Colonic mucosa (tissue), 4 donors: Measurements from ENCODE around the gene TXNDC17. TPM values are rescaled to one million over a fixed set of nuclear protein-coding genes. Genes with fewer than 3 reads are reported as not detected.
"Not testable (repeated sequence)": the region's sequence is repeated elsewhere in the genome, so short reads cannot be mapped to it uniquely, and the experiment has no call there.

ENCODE experiments used
- DNase-seq: peaks from one replicate; pipeline ENCODE4 v3.0.0-alpha.2; 2020
- H3K27ac ChIP-seq: fragments of 200-600 bp; one replicate; pipeline ENCODE4 v1.8.0; 2021
- H3K27me3 ChIP-seq: fragments of 200-600 bp; one replicate; pipeline ENCODE4 v1.8.0; 2021
- H3K36me3 ChIP-seq: fragments of 200-600 bp; one replicate; pipeline ENCODE4 v1.8.0; 2021
- H3K4me1 ChIP-seq: fragments of 200-600 bp; one replicate; pipeline ENCODE4 v1.8.0; 2021; ENCODE audit warnings: mild to moderate bottlenecking
- H3K4me3 ChIP-seq: fragments of 200-600 bp; one replicate; pipeline ENCODE4 v1.8.0; 2021
- H3K9ac ChIP-seq, 2 donors: one replicate each; pipeline ENCODE4 v1.7.0; 2013; ENCODE audit warnings: control low read depth in 2 of 2, low read depth in 2 of 2, low read length in 2 of 2
- H3K9me3 ChIP-seq: fragments of 200-600 bp; one replicate; pipeline ENCODE4 v1.8.0; 2021
- intact Hi-C: fragments of 100-400 bp; cut with DNase I; formaldehyde crosslinking; loops from one replicate; pipeline ENCODE4 v1.14.1; 2022
- microRNA-seq: library from miRNA; unstranded; fragments of <30 nt; microRNA quantifications from one replicate; pipeline ENCODE4, GENCODE V29; 2019
- total RNA-seq, 2 donors: library from RNA; stranded (reverse); fragmentation: NEBNext Ultra II Directional in 1 of 2; extraction: Animal tissue kit (Norgen Biotek cat#: 25700) in 1 of 2; gene quantifications; one replicate each; pipeline ENCODE4 v1.2.1, GENCODE V29; 2021
- TF ChIP-seq, protein P1 (sequence below): fragments of 200-600 bp; IDR thresholded peaks from one replicate; pipeline ENCODE4 v1.8.0; 2022; ENCODE audit warnings: antibody characterized with exemption, mild to moderate bottlenecking
- donor health status: healthy.
- donor health status: DM: no; HTN: no; CAD: no.
- donor health status: DM: no; HTN: no; CAD: no.

The TXNDC17 gene
- total RNA-seq, 2 donors from 2014 or later, result 167 to 207 TPM

- no peak for DNase-seq
- H3K4me3 ChIP-seq, result no peak overlapping the region
- no peaks in the 10 kb centered on the region for H3K36me3 ChIP-seq
- TF ChIP-seq, protein P1, sequence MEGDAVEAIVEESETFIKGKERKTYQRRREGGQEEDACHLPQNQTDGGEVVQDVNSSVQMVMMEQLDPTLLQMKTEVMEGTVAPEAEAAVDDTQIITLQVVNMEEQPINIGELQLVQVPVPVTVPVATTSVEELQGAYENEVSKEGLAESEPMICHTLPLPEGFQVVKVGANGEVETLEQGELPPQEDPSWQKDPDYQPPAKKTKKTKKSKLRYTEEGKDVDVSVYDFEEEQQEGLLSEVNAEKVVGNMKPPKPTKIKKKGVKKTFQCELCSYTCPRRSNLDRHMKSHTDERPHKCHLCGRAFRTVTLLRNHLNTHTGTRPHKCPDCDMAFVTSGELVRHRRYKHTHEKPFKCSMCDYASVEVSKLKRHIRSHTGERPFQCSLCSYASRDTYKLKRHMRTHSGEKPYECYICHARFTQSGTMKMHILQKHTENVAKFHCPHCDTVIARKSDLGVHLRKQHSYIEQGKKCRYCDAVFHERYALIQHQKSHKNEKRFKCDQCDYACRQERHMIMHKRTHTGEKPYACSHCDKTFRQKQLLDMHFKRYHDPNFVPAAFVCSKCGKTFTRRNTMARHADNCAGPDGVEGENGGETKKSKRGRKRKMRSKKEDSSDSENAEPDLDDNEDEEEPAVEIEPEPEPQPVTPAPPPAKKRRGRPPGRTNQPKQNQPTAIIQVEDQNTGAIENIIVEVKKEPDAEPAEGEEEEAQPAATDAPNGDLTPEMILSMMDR, result no peak
- H3K27me3 ChIP-seq, result no peaks in the 10 kb centered on the region
- no peaks in the 10 kb centered on the region for H3K4me1 ChIP-seq
- H3K27ac ChIP-seq, result no peak overlapping the region
- no peaks in the 10 kb centered on the region for H3K9me3 ChIP-seq
- intact Hi-C loops, result no loop called here
- H3K9ac ChIP-seq, result no peak overlapping the region
Measured at GRCh38 chr17:6691546-6691945, 50.7 kb downstream of the TXNDC17 start.

DNA sequence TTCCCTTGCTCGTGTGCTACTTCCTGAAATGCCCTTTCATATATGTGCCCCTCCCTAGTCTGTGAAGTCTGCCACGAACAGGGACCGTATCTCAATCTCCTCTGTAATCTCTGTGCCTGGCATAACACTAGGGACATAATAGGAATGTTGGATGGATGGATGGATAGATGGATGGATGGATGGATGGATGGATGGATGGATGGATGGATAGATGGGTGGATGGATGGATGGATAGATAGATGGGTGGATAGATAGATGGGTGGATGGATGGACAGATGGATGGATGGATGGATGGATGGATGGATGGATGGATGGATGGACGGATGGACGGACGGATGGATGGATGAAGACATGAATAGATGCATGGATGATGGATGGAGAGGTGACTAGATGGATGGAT is 51.1 kb downstream of the TXNDC17 start:
- H3K27ac ChIP-seq, H3K4me1 ChIP-seq, H3K4me3 ChIP-seq, H3K27me3 ChIP-seq, intact Hi-C loops, H3K36me3 ChIP-seq, DNase-seq, H3K9ac ChIP-seq, H3K9me3 ChIP-seq: not testable (repeated sequence)

Small RNA genes lying within 50 kb of the gene (microRNA-seq; reads per million reads assigned to microRNA genes)
- gene MIR4520-1 (not detected), gene MIR4520-2 (not detected)

Other genes starting within 250 kb of the TXNDC17 start
- not detected for gene AIPL1, start 205.9 kb upstream of the TXNDC17 start, total RNA-seq
- gene PIMREG, start 196.6 kb upstream of the TXNDC17 start, total RNA-seq, result 10 to 100 TPM in 1 of 2 donors, 1 to 10 TPM in 1; 4.3 to 26.0 TPM
- gene PITPNM3, start 84.5 kb upstream of the TXNDC17 start, total RNA-seq, result 10 to 100 TPM; 11.3 to 18.2 TPM
- gene KIAA0753, start 349 bp upstream of the TXNDC17 start, total RNA-seq, result 10 to 100 TPM; 15.7 to 18.5 TPM
- gene MED31, start 10.5 kb downstream of the TXNDC17 start, total RNA-seq, result 10 to 100 TPM; 14.3 to 15.2 TPM
- gene C17orf100, start 10.7 kb downstream of the TXNDC17 start, total RNA-seq, result 1 to 10 TPM; 1.5 to 1.9 TPM
- gene SLC13A5, start 72.3 kb downstream of the TXNDC17 start, total RNA-seq, result under 1 TPM in 1 of 2 donors, not detected in 1; 0.62 TPM
- gene XAF1, start 115.0 kb downstream of the TXNDC17 start, total RNA-seq, result 10 to 100 TPM in 1 of 2 donors, 1 to 10 TPM in 1; 8.5 to 11.7 TPM
- gene FBXO39, start 135.2 kb downstream of the TXNDC17 start, total RNA-seq, result not detected
- gene TEKT1, start 190.7 kb downstream of the TXNDC17 start, total RNA-seq, result not detected